GM23338 (cell line): ENCODE results near the gene NIPA2. TPM values are rescaled to one million over a fixed set of nuclear protein-coding genes. Genes with fewer than 3 reads are reported as not detected.

Source experiments
- ATAC-seq: fragments of 200-7000 bp; cut with Tn5 transposase; 3 replicates; pipeline ENCODE4 v1.9.1; 2020
- DNase-seq: peaks from one replicate; pipeline ENCODE4 v3.0.0-alpha.2; 2015; ENCODE audit warnings: low spot score
- H2AFZ ChIP-seq: fragments of 200-600 bp; sonication (generic); 2 replicates; pipeline ENCODE4 v1.8.0; 2016; ENCODE audit warnings: antibody characterized with exemption, mild to moderate bottlenecking, moderate library complexity
- H3F3A ChIP-seq: fragments of 200-600 bp; sonication (generic); replicated peaks from 2 replicates; pipeline ENCODE4 v1.8.0; 2017; ENCODE audit warnings: antibody characterized with exemption, mixed run types, low read depth
- H3K27ac ChIP-seq: fragments of 200-600 bp; sonication (generic); 2 replicates; pipeline ENCODE4 v1.6.1; 2016; ENCODE audit warnings: low read depth
- H3K27me3 ChIP-seq: fragments of 200-600 bp; sonication (generic); 2 replicates; pipeline ENCODE4 v1.8.0; 2016; ENCODE audit warnings: mild to moderate bottlenecking, mixed run types, moderate library complexity; ENCODE audit not compliant: insufficient read depth
- H3K36me3 ChIP-seq: fragments of 200-600 bp; sonication (generic); 2 replicates; pipeline ENCODE4 v1.8.0; 2016; ENCODE audit warnings: mild to moderate bottlenecking; ENCODE audit not compliant: insufficient read depth
- H3K4me1 ChIP-seq: fragments of 200-600 bp; sonication (generic); 2 replicates; pipeline ENCODE4 v1.8.0; 2016; ENCODE audit warnings: mild to moderate bottlenecking, moderate library complexity; ENCODE audit not compliant: insufficient read depth
- H3K4me2 ChIP-seq: fragments of 200-600 bp; sonication (generic); 2 replicates; pipeline ENCODE4 v1.7.1; 2017; ENCODE audit warnings: mixed run types
- H3K4me3 ChIP-seq: fragments of 200-600 bp; sonication (generic); 2 replicates; pipeline ENCODE4 v1.6.1; 2016; ENCODE audit warnings: mixed run types
- H3K79me2 ChIP-seq: fragments of 200-600 bp; sonication (generic); replicated peaks from 2 replicates; pipeline ENCODE4 v1.8.0; 2017; ENCODE audit warnings: mild to moderate bottlenecking; ENCODE audit not compliant: insufficient read depth
- H3K9me2 ChIP-seq: fragments of 200-600 bp; sonication (generic); 2 replicates; pipeline ENCODE4 v1.8.0; 2017; ENCODE audit not compliant: insufficient read depth
- H4K20me1 ChIP-seq: fragments of 200-600 bp; sonication (generic); replicated peaks from 2 replicates; pipeline ENCODE4 v1.8.0; 2017; ENCODE audit warnings: mild to moderate bottlenecking; ENCODE audit not compliant: insufficient read depth
- H3K27ac Mint-ChIP-seq: 2 replicates; pipeline ENCODE4 v1.8.0; 2020; ENCODE audit warnings: inconsistent platforms, mild to moderate bottlenecking, moderate library complexity, mixed read lengths
- H3K27me3 Mint-ChIP-seq: 3 replicates; pipeline ENCODE4 v1.8.0; 2022; ENCODE audit warnings: low read depth, mild to moderate bottlenecking, moderate library complexity, mixed read lengths, inconsistent platforms; ENCODE audit not compliant: insufficient read depth, poor library complexity
- H3K36me3 Mint-ChIP-seq: 3 replicates; pipeline ENCODE4 v1.8.0; 2021; ENCODE audit warnings: low read depth, mild to moderate bottlenecking, inconsistent platforms, moderate library complexity, mixed read lengths
- H3K4me1 Mint-ChIP-seq: 3 replicates; pipeline ENCODE4 v1.8.0; 2020; ENCODE audit warnings: mild to moderate bottlenecking, inconsistent platforms, mixed read lengths
- H3K4me3 Mint-ChIP-seq: 3 replicates; pipeline ENCODE4 v1.8.0; 2021; ENCODE audit warnings: moderate library complexity, mild to moderate bottlenecking, inconsistent platforms, mixed read lengths
- H3K9me3 Mint-ChIP-seq: 3 replicates; pipeline ENCODE4 v1.8.0; 2020; ENCODE audit warnings: moderate library complexity, mild to moderate bottlenecking, inconsistent platforms, mixed read lengths
- CTCF ChIP-seq, 2 experiments: fragments of 200-600 bp in 1 of 2; sonication (generic) in 1 of 2; conservative IDR thresholded peaks; 2 replicates each; pipeline versions ENCODE4 v1.5.1 to v1.6.1; 2016 to 2017; ENCODE audit warnings: antibody characterized with exemption in 2 of 2, low read depth in 2 of 2, mild to moderate bottlenecking in 2 of 2, moderate library complexity in 1 of 2
- EZH2 ChIP-seq: fragments of 200-600 bp; sonication (generic); IDR thresholded peaks from one replicate; pipeline ENCODE4 v1.8.0; 2017; ENCODE audit warnings: antibody characterized with exemption, mild to moderate bottlenecking, low read depth; ENCODE audit not compliant: unreplicated experiment
- REST ChIP-seq: IDR thresholded peaks from one replicate; pipeline ENCODE4 v1.6.1; 2018; ENCODE audit warnings: antibody characterized with exemption; ENCODE audit not compliant: unreplicated experiment
- STAT1 ChIP-seq: IDR thresholded peaks from one replicate; pipeline ENCODE4 v1.6.1; 2016; ENCODE audit warnings: antibody characterized with exemption; ENCODE audit not compliant: unreplicated experiment
- ZNF331 ChIP-seq: fragments of 250-450 bp; sonication (Bioruptor Pico); IDR thresholded peaks from 2 replicates; pipeline ENCODE4 v1.5.0; 2020; ENCODE audit warnings: low read depth, mild to moderate bottlenecking, moderate library complexity
- ZNF462 ChIP-seq: fragments of 250-450 bp; sonication (Bioruptor Pico); IDR thresholded peaks from 2 replicates; pipeline ENCODE4 v1.5.0; 2020; ENCODE audit warnings: mild to moderate bottlenecking, moderate library complexity
- polyA plus RNA-seq: library from polyadenylated mRNA; unstranded; fragments of >200 nt; fragmentation: Nextera tagmentation; extraction: Ambion mirVana; gene quantifications from 2 replicates; pipeline ENCODE4 v1.2.1, GENCODE V29; 2016
- total RNA-seq: library from RNA; depleted of rRNA; stranded (reverse); fragments of >200 nt; shearing (Covaris generic); gene quantifications from 2 replicates; pipeline ENCODE4 v1.2.3, GENCODE V29; 2014

The NIPA2 gene
- total and polyA plus RNA-seq, 2 experiments from 2014 or later = 35.0 to 105 TPM

- Histone ChIP-seq H3F3A (no peaks in the 10 kb centered on the region), H3K9me2 (no peaks in the 10 kb centered on the region), H2AFZ (no peak overlapping the region), H3K4me3 (0 out of 2 replicates have a peak overlapping the region, but pooled peaks have one; percentile 20), H3K27ac (peak overlapping the region; percentile 85), H3K27me3 (no peaks in the 10 kb centered on the region), H3K4me1 (no peaks in the 10 kb centered on the region), H4K20me1 (peaks cover 10% of the 10 kb centered on the region; the same call in 1 of the 2 replicates), H3K79me2 (0 out of 2 replicates have a peak, but pooled peaks cover 2% of the 10 kb centered on the region), H3K4me2 (peak overlapping the region; percentile 38; the same call in 1 of the 2 replicates), H3K36me3 (peaks cover 12% of the 10 kb centered on the region; the same call in 1 of the 2 replicates)
- TF ChIP-seq ZNF331 = no peak
- no peak for TF ChIP-seq STAT1
- no peak for TF ChIP-seq EZH2
- no peak for TF ChIP-seq REST
- TF ChIP-seq CTCF (conservative IDR thresholded peaks at IDR 0.05; ENCODE audit: low read depth in 2 of 2) = no peak
- no peak for TF ChIP-seq ZNF462 (CRISPR knock-in tag)
- peak overlapping the region; percentile 98 for H3K27ac Mint-ChIP-seq
- H3K4me1 Mint-ChIP-seq = peaks cover 20% of the 10 kb centered on the region
- peaks cover 10% of the 10 kb centered on the region for H3K27me3 Mint-ChIP-seq
- peak; percentile 74 for DNase-seq
- peaks cover 79% of the 10 kb centered on the region for H3K36me3 Mint-ChIP-seq
- peaks cover 2% of the 10 kb centered on the region; the same call in 1 of the 3 replicates for H3K9me3 Mint-ChIP-seq
- peak; percentile 81 for ATAC-seq
- H3K4me3 Mint-ChIP-seq = no peak overlapping the region
Observed at GRCh38 chr15:22872936-22873701, 34.7 kb downstream of the NIPA2 start.
